Nephron progenitor cell (in vitro differentiated cells): ENCODE measurements around the gene TMPRSS6.

Experiments
- DNase-seq: peaks from one replicate; pipeline ENCODE4 v3.0.0; 2021
- H3K27ac Mint-ChIP-seq: 2 replicates; pipeline ENCODE4 v1.8.0; 2021; ENCODE audit warnings: mild to moderate bottlenecking, moderate library complexity, mixed read lengths
- H3K27me3 Mint-ChIP-seq: 2 replicates; pipeline ENCODE4 v1.8.0; 2021; ENCODE audit warnings: mild to moderate bottlenecking, low read depth, mixed read lengths; ENCODE audit not compliant: poor library complexity
- H3K36me3 Mint-ChIP-seq: 2 replicates; pipeline ENCODE4 v1.8.0; 2021; ENCODE audit warnings: low read depth, mixed read lengths
- H3K4me1 Mint-ChIP-seq: 2 replicates; pipeline ENCODE4 v1.8.0; 2021; ENCODE audit warnings: mixed read lengths
- H3K4me3 Mint-ChIP-seq: 2 replicates; pipeline ENCODE4 v1.8.0; 2021; ENCODE audit warnings: mild to moderate bottlenecking, moderate library complexity, mixed read lengths
- H3K9me3 Mint-ChIP-seq: 2 replicates; pipeline ENCODE4 v1.8.0; 2021; ENCODE audit warnings: mild to moderate bottlenecking, moderate library complexity, mixed read lengths
- TF ChIP-seq, protein P1 (sequence below): fragments of 200-600 bp; sonication (generic); IDR thresholded peaks from 2 replicates; pipeline ENCODE4 v1.5.0; 2021; ENCODE audit warnings: antibody characterized with exemption

Gene TMPRSS6

DNA sequence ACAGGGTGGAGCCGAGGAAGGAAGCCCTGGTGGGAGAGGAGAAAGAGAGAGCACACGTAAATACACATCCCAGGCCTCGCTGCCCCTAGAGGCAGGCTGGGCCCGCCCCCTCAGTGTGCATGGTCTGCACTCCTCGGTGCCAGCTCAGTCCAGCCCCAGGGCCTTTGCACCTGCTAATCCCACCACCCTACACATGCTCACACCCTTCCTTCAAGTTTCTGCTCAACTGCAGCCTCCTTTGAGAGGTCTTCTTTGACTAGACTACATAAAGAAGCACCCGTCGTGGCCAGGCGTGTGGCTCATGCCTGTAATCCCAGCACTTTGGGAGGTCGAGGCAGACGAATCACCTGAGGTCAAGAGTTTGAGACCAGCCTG lies 34.7 kb upstream of the TMPRSS6 start:
- Mint-ChIP-seq H3K4me3 (no peak overlapping the region), H3K36me3 (no peaks in the 10 kb centered on the region)

DNA sequence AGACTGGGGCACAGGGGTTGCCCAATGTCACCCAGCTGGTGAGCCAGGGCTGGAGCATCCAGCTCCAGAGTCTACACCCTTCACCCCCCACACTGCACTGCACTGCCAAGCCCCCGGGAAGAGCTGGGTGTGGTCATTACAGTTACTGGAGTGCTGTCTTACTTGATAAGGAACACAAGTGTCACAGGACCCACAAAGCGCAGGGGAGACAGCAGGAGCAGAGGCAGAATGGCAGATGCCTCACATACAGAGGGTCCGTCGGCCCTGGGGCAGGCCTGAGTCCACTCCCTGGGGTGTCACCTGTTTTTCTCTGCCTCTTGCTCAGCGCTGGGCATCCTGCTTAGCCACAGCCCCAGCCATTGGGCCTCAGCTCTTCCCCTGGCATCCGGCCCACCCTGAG lies 32.5 kb upstream of the TMPRSS6 start:
- peaks cover 32% of the 10 kb centered on the region for H3K4me1 Mint-ChIP-seq

More for the DNA sequence above, 34.7 kb upstream of the TMPRSS6 start:
- H3K4me1 Mint-ChIP-seq = peaks cover 22% of the 10 kb centered on the region
- TF ChIP-seq, protein P1, sequence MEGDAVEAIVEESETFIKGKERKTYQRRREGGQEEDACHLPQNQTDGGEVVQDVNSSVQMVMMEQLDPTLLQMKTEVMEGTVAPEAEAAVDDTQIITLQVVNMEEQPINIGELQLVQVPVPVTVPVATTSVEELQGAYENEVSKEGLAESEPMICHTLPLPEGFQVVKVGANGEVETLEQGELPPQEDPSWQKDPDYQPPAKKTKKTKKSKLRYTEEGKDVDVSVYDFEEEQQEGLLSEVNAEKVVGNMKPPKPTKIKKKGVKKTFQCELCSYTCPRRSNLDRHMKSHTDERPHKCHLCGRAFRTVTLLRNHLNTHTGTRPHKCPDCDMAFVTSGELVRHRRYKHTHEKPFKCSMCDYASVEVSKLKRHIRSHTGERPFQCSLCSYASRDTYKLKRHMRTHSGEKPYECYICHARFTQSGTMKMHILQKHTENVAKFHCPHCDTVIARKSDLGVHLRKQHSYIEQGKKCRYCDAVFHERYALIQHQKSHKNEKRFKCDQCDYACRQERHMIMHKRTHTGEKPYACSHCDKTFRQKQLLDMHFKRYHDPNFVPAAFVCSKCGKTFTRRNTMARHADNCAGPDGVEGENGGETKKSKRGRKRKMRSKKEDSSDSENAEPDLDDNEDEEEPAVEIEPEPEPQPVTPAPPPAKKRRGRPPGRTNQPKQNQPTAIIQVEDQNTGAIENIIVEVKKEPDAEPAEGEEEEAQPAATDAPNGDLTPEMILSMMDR = no peak
- H3K9me3 Mint-ChIP-seq = no peaks in the 10 kb centered on the region
- no peak for DNase-seq
- H3K27me3 Mint-ChIP-seq = peaks cover 28% of the 10 kb centered on the region
- H3K27ac Mint-ChIP-seq = no peak overlapping the region

DNA sequence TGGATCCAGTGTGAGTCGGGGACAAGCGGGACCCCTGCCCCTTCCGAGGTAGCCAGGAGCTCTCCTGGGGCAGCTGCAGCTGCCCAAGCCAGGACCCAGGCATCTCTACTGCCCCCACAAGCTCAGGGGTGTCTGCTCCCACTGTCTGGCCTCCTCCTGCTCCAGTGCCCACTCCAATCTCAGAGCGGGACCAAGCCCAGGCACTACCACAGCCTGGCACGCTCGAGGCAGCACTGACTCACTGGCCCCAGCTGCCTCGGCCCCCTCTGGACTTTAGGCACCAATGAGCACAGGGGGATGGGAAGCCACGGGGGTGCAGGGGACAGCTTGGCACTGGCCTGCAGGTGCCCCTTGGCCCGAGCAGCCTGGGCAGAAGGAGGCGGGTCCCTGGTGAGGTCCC lies 32.0 kb upstream of the TMPRSS6 start:
- Mint-ChIP-seq H3K9me3 (no peaks in the 10 kb centered on the region), H3K4me3 (no peak overlapping the region), H3K27ac (no peak overlapping the region), H3K36me3 (no peaks in the 10 kb centered on the region), H3K27me3 (peaks cover 33% of the 10 kb centered on the region), H3K4me1 (peaks cover 36% of the 10 kb centered on the region)
- TF ChIP-seq, protein P1 = no peak
- DNase-seq = no peak

More for the DNA sequence above, 32.5 kb upstream of the TMPRSS6 start:
- DNase-seq = no peak
- H3K27me3 Mint-ChIP-seq = peaks cover 32% of the 10 kb centered on the region
- H3K4me3 Mint-ChIP-seq = no peak overlapping the region
- no peaks in the 10 kb centered on the region for H3K36me3 Mint-ChIP-seq
- H3K27ac Mint-ChIP-seq = no peak overlapping the region
- H3K9me3 Mint-ChIP-seq = no peaks in the 10 kb centered on the region
- TF ChIP-seq, protein P1 = no peak

DNA sequence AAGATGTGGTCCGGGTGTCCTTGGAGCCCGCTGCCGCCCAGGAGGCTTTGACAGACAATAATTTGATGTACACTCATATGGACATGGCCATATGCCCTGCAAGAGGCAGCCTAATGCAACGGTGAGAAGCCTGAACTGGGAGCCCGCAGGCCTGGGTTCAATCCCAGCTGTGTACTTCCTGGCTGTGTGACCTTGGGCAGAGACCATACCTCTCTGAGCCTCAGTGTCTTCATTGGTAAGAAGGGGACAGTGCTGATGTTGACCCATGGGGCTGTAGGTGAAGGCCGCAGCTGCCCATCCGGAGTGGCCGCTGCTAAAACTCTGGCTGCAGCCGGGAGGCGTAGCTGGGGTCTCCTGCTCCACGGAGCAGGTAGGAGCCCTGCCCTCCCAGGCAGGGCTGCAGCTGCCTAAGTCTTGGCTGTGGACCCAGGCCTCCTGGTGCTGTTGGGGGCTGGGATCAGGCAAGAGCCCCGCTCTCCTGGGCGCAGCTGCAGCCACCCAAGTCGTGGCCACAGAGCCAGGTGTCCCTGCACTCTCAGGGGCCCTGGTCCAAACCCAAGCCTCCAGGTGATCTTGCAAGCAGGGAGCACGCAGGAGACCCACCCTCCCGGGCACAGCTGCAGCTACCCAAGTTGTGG lies 31.3 kb upstream of the TMPRSS6 start:
- no peak overlapping the region for H3K27ac Mint-ChIP-seq
- TF ChIP-seq, protein P1 = no peak
- DNase-seq = no peak
- peaks cover 30% of the 10 kb centered on the region for H3K4me1 Mint-ChIP-seq
- peaks cover 32% of the 10 kb centered on the region for H3K27me3 Mint-ChIP-seq
- H3K36me3 Mint-ChIP-seq = no peaks in the 10 kb centered on the region
- no peaks in the 10 kb centered on the region for H3K9me3 Mint-ChIP-seq
- H3K4me3 Mint-ChIP-seq = no peak overlapping the region

DNA sequence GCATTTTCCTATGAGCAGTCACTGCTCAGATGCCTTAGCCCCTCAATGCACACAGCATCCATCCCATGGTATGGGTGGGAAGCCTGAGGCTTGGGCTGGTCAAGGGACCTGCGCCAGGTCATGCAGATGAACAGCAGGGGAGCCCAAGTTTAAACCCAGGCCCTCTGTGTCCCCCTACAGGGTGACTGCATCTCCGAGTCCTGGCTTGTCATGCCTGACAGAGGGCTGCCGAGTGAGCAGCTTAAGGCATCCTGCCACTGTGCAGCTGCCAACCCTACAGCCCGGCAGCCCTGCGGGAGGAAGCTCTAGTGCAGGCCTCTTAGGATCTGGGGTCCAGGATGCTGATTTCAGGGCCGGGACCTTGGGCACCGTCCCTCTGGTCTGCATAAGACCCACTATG lies 30.2 kb upstream of the TMPRSS6 start:
- Mint-ChIP-seq H3K4me1 (peaks cover 19% of the 10 kb centered on the region), H3K4me3 (no peak overlapping the region), H3K9me3 (no peaks in the 10 kb centered on the region), H3K27me3 (peaks cover 31% of the 10 kb centered on the region), H3K36me3 (no peaks in the 10 kb centered on the region), H3K27ac (no peak overlapping the region)
- TF ChIP-seq, protein P1 = no peak
- DNase-seq = no peak

DNA sequence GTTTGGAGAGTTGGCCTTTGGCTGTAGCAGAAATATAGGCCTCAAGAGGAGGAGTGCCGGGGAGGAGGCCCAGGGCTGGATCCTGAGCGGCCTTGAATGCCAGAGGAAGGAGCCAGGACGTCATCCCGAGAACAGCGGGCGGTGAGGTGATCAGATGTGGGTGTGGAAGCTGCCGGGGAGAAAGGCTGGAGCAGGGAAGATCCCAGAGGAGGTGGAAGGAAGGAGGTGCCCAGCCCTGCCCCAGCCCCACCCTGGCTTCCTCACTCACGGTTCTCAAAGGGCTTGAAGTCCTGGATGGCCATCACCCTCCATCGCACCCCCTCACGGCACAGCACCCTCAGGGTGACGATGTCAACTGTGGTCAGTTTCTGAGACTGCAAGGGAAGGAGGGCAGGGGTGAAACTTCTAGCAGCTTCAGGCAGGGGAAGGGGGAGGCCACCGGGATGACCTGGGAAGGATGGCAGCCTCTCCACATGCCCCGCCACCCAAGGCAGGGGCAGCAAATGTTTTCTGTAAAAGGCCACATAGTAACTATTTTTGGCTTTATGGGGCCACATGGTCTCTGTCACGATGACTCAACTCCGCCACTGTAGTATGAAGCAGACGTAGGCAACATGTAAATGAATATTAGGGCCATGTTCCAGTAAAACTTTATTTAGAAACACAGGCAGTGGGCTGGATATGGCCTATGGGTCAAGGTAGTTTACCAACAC lies 29.5 kb upstream of the TMPRSS6 start:
- TF ChIP-seq, protein P1 = no peak
- peaks cover 15% of the 10 kb centered on the region for H3K4me1 Mint-ChIP-seq
- H3K36me3 Mint-ChIP-seq = no peaks in the 10 kb centered on the region
- no peak for DNase-seq
- H3K4me3 Mint-ChIP-seq = no peak overlapping the region
- H3K9me3 Mint-ChIP-seq = no peaks in the 10 kb centered on the region
- peaks cover 31% of the 10 kb centered on the region for H3K27me3 Mint-ChIP-seq
- H3K27ac Mint-ChIP-seq = no peak overlapping the region
